H9 (cell line): ENCODE measurements around the gene GAGE12C. TPM values are rescaled to one million over a fixed set of nuclear protein-coding genes. Genes with fewer than 3 reads are reported as not detected.
"Not testable (repeated sequence)": the region's sequence is repeated elsewhere in the genome, so short reads cannot be mapped to it uniquely, and the experiment has no call there.

Experiments used
- DNase-seq: peaks from one replicate; pipeline ENCODE4 v3.0.0-alpha.2; 2017
- H2AFZ ChIP-seq: one replicate; pipeline ENCODE4 v1.6.1; 2013; ENCODE audit warnings: mild to moderate bottlenecking, low read length, control low read depth, moderate library complexity
- H2AK5ac ChIP-seq: 2 replicates; pipeline ENCODE4 v1.6.1; 2013; ENCODE audit warnings: low read length, control low read depth, mixed read lengths; ENCODE audit not compliant: insufficient read length
- H2BK120ac ChIP-seq: one replicate; pipeline ENCODE4 v1.6.1; 2013; ENCODE audit warnings: low read depth, mild to moderate bottlenecking, low read length, control low read depth, inconsistent platforms; ENCODE audit not compliant: poor library complexity, severe bottlenecking
- H2BK12ac ChIP-seq: 2 replicates; pipeline ENCODE4 v1.6.1; 2013; ENCODE audit warnings: low read length, control low read depth, mixed read lengths, low read depth; ENCODE audit not compliant: insufficient read length
- H2BK15ac ChIP-seq: 2 replicates; pipeline ENCODE4 v1.6.1; 2013; ENCODE audit warnings: low read depth, low read length, control low read depth
- H2BK20ac ChIP-seq: one replicate; pipeline ENCODE4 v1.6.1; 2013; ENCODE audit warnings: low read depth, mild to moderate bottlenecking, low read length, control low read depth, inconsistent platforms; ENCODE audit not compliant: poor library complexity, severe bottlenecking
- H2BK5ac ChIP-seq: 2 replicates; pipeline ENCODE4 v1.6.1; 2013; ENCODE audit warnings: low read length, control low read depth, mixed read lengths; ENCODE audit not compliant: insufficient read length
- H3K14ac ChIP-seq: 2 replicates; pipeline ENCODE4 v1.6.1; 2013; ENCODE audit warnings: low read length, control low read depth; ENCODE audit not compliant: insufficient read depth
- H3K18ac ChIP-seq: 2 replicates; pipeline ENCODE4 v1.6.1; 2013; ENCODE audit warnings: low read depth, mild to moderate bottlenecking, mixed read lengths, low read length, control low read depth; ENCODE audit not compliant: insufficient read length
- H3K23ac ChIP-seq: 2 replicates; pipeline ENCODE4 v1.6.1; 2013; ENCODE audit warnings: low read length, control low read depth, mixed read lengths, low read depth; ENCODE audit not compliant: insufficient read length
- H3K23me2 ChIP-seq: 2 replicates; pipeline ENCODE4 v1.6.1; 2013; ENCODE audit warnings: low read depth, mild to moderate bottlenecking, mixed read lengths, low read length, control low read depth; ENCODE audit not compliant: insufficient read length, poor library complexity, severe bottlenecking
- H3K27ac ChIP-seq: 2 replicates; pipeline ENCODE4 v1.5.1; 2013; ENCODE audit warnings: low read length, control low read depth, mixed read lengths, low read depth; ENCODE audit not compliant: insufficient read length
- H3K27me3 ChIP-seq: 2 replicates; pipeline ENCODE4 v1.6.1; 2013; ENCODE audit warnings: low read length, control low read depth, inconsistent platforms; ENCODE audit not compliant: insufficient read depth
- H3K4ac ChIP-seq: 2 replicates; pipeline ENCODE4 v1.6.1; 2013; ENCODE audit warnings: low read depth, mild to moderate bottlenecking, control low read depth, inconsistent platforms, low read length, moderate library complexity
- H3K4me1 ChIP-seq: 2 replicates; pipeline ENCODE4 v1.6.1; 2013; ENCODE audit warnings: low read length, control low read depth, inconsistent platforms; ENCODE audit not compliant: insufficient read depth
- H3K4me2 ChIP-seq: 2 replicates; pipeline ENCODE4 v1.6.1; 2013; ENCODE audit warnings: low read length, control low read depth, mixed read lengths; ENCODE audit not compliant: insufficient read length, insufficient read depth
- H3K56ac ChIP-seq: 2 replicates; pipeline ENCODE4 v1.6.1; 2013; ENCODE audit warnings: low read depth, mild to moderate bottlenecking, mixed read lengths, low read length, control low read depth; ENCODE audit not compliant: insufficient read length
- H3K79me1 ChIP-seq: 2 replicates; pipeline ENCODE4 v1.6.1; 2013; ENCODE audit warnings: low read depth, mild to moderate bottlenecking, moderate library complexity, low read length, control low read depth, inconsistent platforms; ENCODE audit not compliant: insufficient read depth, poor library complexity, severe bottlenecking
- H3K79me2 ChIP-seq: 2 replicates; pipeline ENCODE4 v1.6.1; 2013; ENCODE audit warnings: low read length, control low read depth, inconsistent platforms; ENCODE audit not compliant: insufficient read depth
- H3K9ac ChIP-seq: 2 replicates; pipeline ENCODE4 v1.6.1; 2013; ENCODE audit warnings: low read length, control low read depth, mixed read lengths; ENCODE audit not compliant: insufficient read length; ENCODE audit errors: extremely low read depth
- H3K9me3 ChIP-seq: one replicate; pipeline ENCODE4 v1.6.1; 2013; ENCODE audit warnings: low read depth, low read length, inconsistent platforms; ENCODE audit not compliant: control insufficient read depth
- H3T11ph ChIP-seq: one replicate; pipeline ENCODE4 v1.6.1; 2013; ENCODE audit warnings: mild to moderate bottlenecking, low read length, control low read depth, inconsistent platforms
- H4K20me1 ChIP-seq: one replicate; pipeline ENCODE4 v1.6.1; 2013; ENCODE audit not compliant: control insufficient read depth, insufficient read length, insufficient read depth
- H4K5ac ChIP-seq: 2 replicates; pipeline ENCODE4 v1.6.1; 2013; ENCODE audit warnings: low read depth, mild to moderate bottlenecking, mixed read lengths, low read length, control low read depth; ENCODE audit not compliant: insufficient read length
- H4K8ac ChIP-seq: replicated peaks from 2 replicates; pipeline ENCODE4 v1.6.1; 2013; ENCODE audit warnings: low read length, control low read depth, mixed read lengths, low read depth; ENCODE audit not compliant: insufficient read length
- H4K91ac ChIP-seq: 2 replicates; pipeline ENCODE4 v1.6.1; 2013; ENCODE audit warnings: low read depth, mild to moderate bottlenecking, moderate library complexity, mixed read lengths, low read length, control low read depth; ENCODE audit not compliant: insufficient read length
- H3K27ac Mint-ChIP-seq, 3 experiments: 2 replicates in 2 of 3; 3 replicates in 1 of 3; pipeline ENCODE4 v1.8.0; 2020 to 2021; ENCODE audit warnings: mixed read lengths in 3 of 3, mild to moderate bottlenecking in 1 of 3, moderate library complexity in 1 of 3
- H3K27me3 Mint-ChIP-seq: 2 replicates; pipeline ENCODE4 v1.8.0; 2021; ENCODE audit warnings: low read depth, mild to moderate bottlenecking, moderate library complexity, mixed read lengths
- H3K36me3 Mint-ChIP-seq, 3 experiments: 2 replicates in 2 of 3; 3 replicates in 1 of 3; pipeline ENCODE4 v1.8.0; 2020 to 2021; ENCODE audit warnings: low read depth in 3 of 3, mixed read lengths in 3 of 3; ENCODE audit not compliant: insufficient read depth in 1 of 3
- H3K4me1 Mint-ChIP-seq, 2 experiments: 2 replicates each; pipeline ENCODE4 v1.8.0; 2020; ENCODE audit warnings: mixed read lengths in 2 of 2
- H3K4me3 Mint-ChIP-seq, 2 experiments: 2 replicates in 1 of 2; 3 replicates in 1 of 2; pipeline ENCODE4 v1.8.0; 2020 to 2021; ENCODE audit warnings: mild to moderate bottlenecking in 2 of 2, mixed read lengths in 2 of 2, moderate library complexity in 1 of 2
- H3K9me3 Mint-ChIP-seq, 2 experiments: 2 replicates in 1 of 2; 3 replicates in 1 of 2; pipeline ENCODE4 v1.8.0; 2020; ENCODE audit warnings: mild to moderate bottlenecking in 2 of 2, mixed read lengths in 2 of 2, moderate library complexity in 1 of 2
- WGBS: extraction: QIAGEN DNeasy Blood & Tissue Kit; methylation state at CpG from one replicate; pipeline ENCODE4 v1.1.7; 2013; ENCODE audit warnings: missing lambda C conversion rate, low lambda C conversion rate, mixed read lengths; ENCODE audit not compliant: insufficient read length; ENCODE audit errors: extremely low coverage; 5-methylcytosine and 5-hydroxymethylcytosine counted together
- long read RNA-seq: library from polyadenylated mRNA; unstranded; transcript quantifications from one replicate; pipeline ENCODE4 v2.0.0, GENCODE V29; 2020
- total RNA-seq: library from RNA; stranded (reverse); gene quantifications from 2 replicates; pipeline ENCODE4 v1.2.1, GENCODE V29; 2021

The GAGE12C gene
- total RNA-seq, result not detected in 2 replicates
- long read RNA-seq, result 0 reads

DNA sequence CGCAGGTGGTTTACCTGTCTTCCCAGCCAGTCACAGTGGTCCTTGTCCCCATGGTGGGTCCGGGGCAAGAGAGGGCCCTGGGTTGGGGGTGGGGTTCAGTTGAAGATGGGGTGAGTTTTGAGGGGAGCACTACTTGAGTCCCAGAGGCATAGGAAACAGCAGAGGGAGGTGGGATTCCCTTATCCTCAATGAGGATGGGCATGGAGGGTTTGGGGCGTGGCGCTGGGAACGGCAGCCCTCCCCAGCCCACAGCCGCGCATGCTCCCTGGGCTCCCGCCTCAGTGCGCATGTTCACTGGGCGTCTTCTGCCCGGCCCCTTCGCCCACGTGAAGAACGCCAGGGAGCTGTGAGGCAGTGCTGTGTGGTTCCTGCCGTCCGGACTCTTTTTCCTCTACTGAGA is at the start of gene GAGE12C:
Gene GAGE12C (plus strand): TSS at position 301 of the 400 bp plus-strand sequence. CDS start 1,155 bp downstream, outside the sequence.
- not testable (repeated sequence) for H2BK120ac ChIP-seq, H3K4me1 ChIP-seq, H2AK5ac ChIP-seq, H3K36me3 Mint-ChIP-seq, H3K27me3 Mint-ChIP-seq, H4K5ac ChIP-seq, H2BK20ac ChIP-seq, H3K18ac ChIP-seq, H3K9ac ChIP-seq, H3K27me3 ChIP-seq, H3K4me2 ChIP-seq, H2BK5ac ChIP-seq, H2AFZ ChIP-seq, H3K4me1 Mint-ChIP-seq, H4K20me1 ChIP-seq, H3K79me1 ChIP-seq, H4K8ac ChIP-seq, H3K9me3 ChIP-seq, H3K23ac ChIP-seq, H2BK12ac ChIP-seq, H3K27ac ChIP-seq, H3K56ac ChIP-seq, H2BK15ac ChIP-seq, H4K91ac ChIP-seq, H3K23me2 ChIP-seq, H3T11ph ChIP-seq, H3K4ac ChIP-seq, H3K4me3 Mint-ChIP-seq, H3K79me2 ChIP-seq, H3K14ac ChIP-seq, DNase-seq, H3K9me3 Mint-ChIP-seq, H3K27ac Mint-ChIP-seq
- no CpG with 5 or more reads among the region's 16 CpGs for WGBS

GRCh38 chrX:49541433-49541832 is 9.5 kb downstream of the GAGE12C start, which contains the start of gene GAGE12D:
TSS of gene GAGE12D (plus strand) at chrX:49541733. CDS start at chrX:49542888, 1,155 bp downstream.
- not testable (repeated sequence) for H3K9ac ChIP-seq, H3K27ac Mint-ChIP-seq, H3K79me1 ChIP-seq, H3K23me2 ChIP-seq, H4K5ac ChIP-seq, H3K4me1 ChIP-seq, H3K4me2 ChIP-seq, H4K20me1 ChIP-seq, H3K4me3 Mint-ChIP-seq, H3K14ac ChIP-seq, H3T11ph ChIP-seq, H2BK15ac ChIP-seq, H3K79me2 ChIP-seq, H4K8ac ChIP-seq, DNase-seq, H3K27me3 Mint-ChIP-seq, H3K23ac ChIP-seq, H3K56ac ChIP-seq, H2AK5ac ChIP-seq, H3K4me1 Mint-ChIP-seq, H3K9me3 ChIP-seq, H2BK5ac ChIP-seq, H2AFZ ChIP-seq, H3K27me3 ChIP-seq, H3K36me3 Mint-ChIP-seq, H2BK120ac ChIP-seq, H2BK12ac ChIP-seq, H3K9me3 Mint-ChIP-seq, H3K4ac ChIP-seq, H2BK20ac ChIP-seq, H3K27ac ChIP-seq, H4K91ac ChIP-seq, H3K18ac ChIP-seq
- WGBS, result no CpG with 5 or more reads among the region's 16 CpGs
